ENCODE data around the gene KCTD15.

DNA sequence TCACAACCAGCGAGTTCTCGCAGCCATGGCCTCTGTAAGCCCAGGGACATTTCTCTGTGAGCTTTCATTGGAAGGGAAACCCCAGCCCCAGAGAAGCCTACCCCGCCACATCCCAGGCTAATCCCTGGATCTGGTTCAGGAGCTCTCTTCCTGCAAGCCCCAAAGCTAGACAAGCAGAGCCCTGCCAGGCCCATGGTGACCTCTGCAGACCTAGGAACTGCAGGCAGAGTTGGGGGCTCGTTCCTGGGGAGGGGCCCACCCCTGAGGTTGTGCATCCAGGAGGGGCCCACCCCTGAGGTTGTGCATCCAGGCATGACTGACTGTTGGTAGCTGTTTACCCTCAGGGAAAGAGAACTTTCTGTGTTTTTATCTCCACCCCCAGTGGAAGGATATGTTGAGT is 21.7 kb downstream of the KCTD15 start:
- TF ChIP-seq EZH2 (IDR thresholded peaks at IDR 0.05; ENCODE audit: borderline replicate concordance, low read depth, low read length, severe bottlenecking) = no peak
- TF ChIP-seq, protein P1, sequence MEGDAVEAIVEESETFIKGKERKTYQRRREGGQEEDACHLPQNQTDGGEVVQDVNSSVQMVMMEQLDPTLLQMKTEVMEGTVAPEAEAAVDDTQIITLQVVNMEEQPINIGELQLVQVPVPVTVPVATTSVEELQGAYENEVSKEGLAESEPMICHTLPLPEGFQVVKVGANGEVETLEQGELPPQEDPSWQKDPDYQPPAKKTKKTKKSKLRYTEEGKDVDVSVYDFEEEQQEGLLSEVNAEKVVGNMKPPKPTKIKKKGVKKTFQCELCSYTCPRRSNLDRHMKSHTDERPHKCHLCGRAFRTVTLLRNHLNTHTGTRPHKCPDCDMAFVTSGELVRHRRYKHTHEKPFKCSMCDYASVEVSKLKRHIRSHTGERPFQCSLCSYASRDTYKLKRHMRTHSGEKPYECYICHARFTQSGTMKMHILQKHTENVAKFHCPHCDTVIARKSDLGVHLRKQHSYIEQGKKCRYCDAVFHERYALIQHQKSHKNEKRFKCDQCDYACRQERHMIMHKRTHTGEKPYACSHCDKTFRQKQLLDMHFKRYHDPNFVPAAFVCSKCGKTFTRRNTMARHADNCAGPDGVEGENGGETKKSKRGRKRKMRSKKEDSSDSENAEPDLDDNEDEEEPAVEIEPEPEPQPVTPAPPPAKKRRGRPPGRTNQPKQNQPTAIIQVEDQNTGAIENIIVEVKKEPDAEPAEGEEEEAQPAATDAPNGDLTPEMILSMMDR (IDR thresholded peaks at IDR 0.05; ENCODE audit: borderline replicate concordance, extremely low read depth, low read length, poor library complexity, severe bottlenecking) = no peak

Measured in DND-41 (cell line).